Measurements from ENCODE around the gene VWA5A. TPM values are rescaled to one million over a fixed set of nuclear protein-coding genes. Genes with fewer than 3 reads are reported as not detected.

Gene VWA5A
- total and polyA plus RNA-seq, 2 donors (not counting 1 experiment from before 2014, with no cell fraction given): 11.9 to 22.3 TPM

DNA sequence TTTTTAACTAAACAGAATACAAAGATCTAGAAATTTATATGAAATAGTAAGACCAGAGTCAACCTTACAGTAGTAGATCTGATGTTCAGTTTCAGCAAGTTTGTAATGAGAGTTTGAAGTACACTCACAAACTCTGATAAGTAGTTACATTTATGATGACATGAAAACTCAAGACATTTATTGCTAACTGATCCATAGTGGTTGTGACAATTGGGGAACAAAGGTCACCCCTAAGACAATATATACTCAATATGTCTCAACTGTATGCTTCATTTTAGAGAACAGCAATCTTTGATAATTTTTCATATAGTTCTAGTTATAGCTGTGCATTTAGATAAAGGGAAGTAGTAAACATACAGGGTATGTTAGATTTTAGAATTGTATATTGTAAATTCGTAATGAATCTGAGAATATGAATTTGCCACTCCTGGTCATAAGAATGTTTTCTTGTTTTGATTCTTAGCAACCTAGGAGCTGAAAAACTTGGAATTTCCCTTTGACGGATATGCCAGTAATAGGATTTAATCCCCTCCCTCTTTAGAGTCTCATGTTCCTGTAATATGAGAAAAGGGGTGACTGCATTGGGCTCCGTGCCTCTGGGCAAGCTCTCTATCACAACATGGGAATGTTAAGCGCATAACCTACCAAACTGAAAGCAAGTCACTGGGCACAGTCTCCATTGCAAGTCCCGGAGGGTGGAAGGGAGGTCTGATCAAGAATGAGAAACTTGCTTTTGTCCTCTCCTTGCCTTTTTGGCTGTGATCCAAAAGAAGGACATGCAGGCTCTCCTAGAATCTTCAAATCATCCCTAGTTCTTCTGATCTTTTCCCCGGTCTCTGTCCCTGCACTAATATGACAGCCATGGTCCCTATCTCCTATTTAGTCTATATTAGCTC is 79.3 kb downstream of the VWA5A start:
- Histone ChIP-seq H3K9me3 (ENCODE audit: control insufficient read depth, insufficient read depth, low read depth, low read length) (no peaks in the 10 kb centered on the region), H3K9ac (ENCODE audit: insufficient read depth, low read length) (no peak overlapping the region), H3K27me3 (ENCODE audit: control insufficient read depth, insufficient read depth, low read length) (peaks cover 4% of the 10 kb centered on the region), H2AFZ (ENCODE audit: low read length) (peak overlapping the region; percentile 13), H3K36me3 (ENCODE audit: control insufficient read depth, insufficient read depth, low read length) (no peaks in the 10 kb centered on the region), H3K4me2 (ENCODE audit: extremely low read depth, insufficient read depth, low read length) (no peak overlapping the region), H3K79me2 (ENCODE audit: control insufficient read depth, insufficient read depth, low read length) (no peaks in the 10 kb centered on the region), H4K20me1 (ENCODE audit: control insufficient read depth, extremely low read depth, insufficient read depth, low read length) (no peaks in the 10 kb centered on the region), H3K27ac (ENCODE audit: insufficient read depth, low read length) (no peak overlapping the region), H3K4me1 (ENCODE audit: control insufficient read depth, extremely low read depth, insufficient read depth, low read length) (no peaks in the 10 kb centered on the region), H3K4me3 (replicated peaks in 1 of 4; ENCODE audit: control extremely low read depth in 1 of 4, insufficient read depth in 1 of 4, low read depth in 3 of 4, low read length in 4 of 4) (no peak overlapping the region)
- peak in 1 of 2 donors; percentile 61 for DNase-seq (ENCODE audit: low read depth in 2 of 2)
- no peak for TF ChIP-seq CTCF (conservative IDR thresholded peaks at IDR 0.05 in 1 of 2, IDR thresholded peaks at IDR 0.05 in 1 of 2; ENCODE audit: low read depth in 1 of 2, low read length in 2 of 2)
- no peak for TF ChIP-seq EZH2 (IDR thresholded peaks at IDR 0.05; ENCODE audit: low read length, missing control alignments)

GRCh38 chr11:124195189-124195734 is 80.0 kb downstream of the VWA5A start:
- Histone ChIP-seq H3K79me2 (ENCODE audit: control insufficient read depth, insufficient read depth, low read length) (no peaks in the 10 kb centered on the region), H3K9me3 (ENCODE audit: control insufficient read depth, insufficient read depth, low read depth, low read length) (no peaks in the 10 kb centered on the region), H3K4me3 (replicated peaks in 1 of 4; ENCODE audit: control extremely low read depth in 1 of 4, insufficient read depth in 1 of 4, low read depth in 3 of 4, low read length in 4 of 4) (no peak overlapping the region), H3K27ac (ENCODE audit: insufficient read depth, low read length) (no peak overlapping the region), H3K27me3 (ENCODE audit: control insufficient read depth, insufficient read depth, low read length) (peaks cover 2% of the 10 kb centered on the region), H3K4me1 (ENCODE audit: control insufficient read depth, extremely low read depth, insufficient read depth, low read length) (no peaks in the 10 kb centered on the region), H3K9ac (ENCODE audit: insufficient read depth, low read length) (no peak overlapping the region), H3K4me2 (ENCODE audit: extremely low read depth, insufficient read depth, low read length) (no peak overlapping the region), H2AFZ (ENCODE audit: low read length) (peak overlapping the region; percentile 13), H4K20me1 (ENCODE audit: control insufficient read depth, extremely low read depth, insufficient read depth, low read length) (no peaks in the 10 kb centered on the region), H3K36me3 (ENCODE audit: control insufficient read depth, insufficient read depth, low read length) (no peaks in the 10 kb centered on the region)
- peak; percentile 28 to 80 for DNase-seq (ENCODE audit: low read depth in 2 of 2)
- TF ChIP-seq EZH2 (IDR thresholded peaks at IDR 0.05; ENCODE audit: low read length, missing control alignments) (no peak), CTCF (conservative IDR thresholded peaks at IDR 0.05 in 1 of 2, IDR thresholded peaks at IDR 0.05 in 1 of 2; ENCODE audit: low read depth in 1 of 2, low read length in 2 of 2) (peak; percentile 70 to 86)

Other genes starting within 250 kb of the VWA5A start
- gene TMEM225, start 229.8 kb upstream of the VWA5A start, total RNA-seq: not detected in 2 replicates
- not detected in 2 replicates for gene TMEM225, start 229.8 kb upstream of the VWA5A start, polyA plus RNA-seq
- not detected in 2 replicates for gene OR8D4, start 213.3 kb upstream of the VWA5A start, total RNA-seq
- gene OR8D4, start 213.3 kb upstream of the VWA5A start, polyA plus RNA-seq: not detected in 2 replicates
- not detected in 2 replicates for gene OR4D5, start 175.8 kb upstream of the VWA5A start, total RNA-seq
- gene OR4D5, start 175.8 kb upstream of the VWA5A start, polyA plus RNA-seq: not detected in 2 replicates
- gene OR6T1, start 171.6 kb upstream of the VWA5A start, total RNA-seq: not detected in 2 replicates
- not detected in 2 replicates for gene OR6T1, start 171.6 kb upstream of the VWA5A start, polyA plus RNA-seq
- gene OR10S1, start 137.7 kb upstream of the VWA5A start, total RNA-seq: not detected in 2 replicates
- not detected in 2 replicates for gene OR10S1, start 137.7 kb upstream of the VWA5A start, polyA plus RNA-seq
- not detected in 2 replicates for gene OR10G6, start 120.3 kb upstream of the VWA5A start, total RNA-seq
- gene OR10G6, start 120.3 kb upstream of the VWA5A start, polyA plus RNA-seq: not detected in 2 replicates
- gene OR10G4, start 102.5 kb upstream of the VWA5A start, total RNA-seq: not detected in 2 replicates
- not detected in 2 replicates for gene OR10G4, start 102.5 kb upstream of the VWA5A start, polyA plus RNA-seq
- not detected in 2 replicates for gene OR10G9, start 92.4 kb upstream of the VWA5A start, total RNA-seq
- not detected in 2 replicates for gene OR10G9, start 92.4 kb upstream of the VWA5A start, polyA plus RNA-seq
- gene OR10G8, start 88.7 kb upstream of the VWA5A start, total RNA-seq: not detected in 2 replicates
- not detected in 2 replicates for gene OR10G8, start 88.7 kb upstream of the VWA5A start, polyA plus RNA-seq
- gene OR10G7, start 74.1 kb upstream of the VWA5A start, total RNA-seq: not detected in 2 replicates
- gene OR10G7, start 74.1 kb upstream of the VWA5A start, polyA plus RNA-seq: not detected in 2 replicates
- gene OR10D3, start 67.9 kb downstream of the VWA5A start, total RNA-seq: not detected in 2 replicates
- gene OR10D3, start 67.9 kb downstream of the VWA5A start, polyA plus RNA-seq: not detected in 2 replicates
- not detected in 2 replicates for gene OR8G1, start 125.6 kb downstream of the VWA5A start, total RNA-seq
- not detected in 2 replicates for gene OR8G1, start 125.6 kb downstream of the VWA5A start, polyA plus RNA-seq
- gene OR8G5, start 140.9 kb downstream of the VWA5A start, total RNA-seq: not detected in 2 replicates
- gene OR8G5, start 140.9 kb downstream of the VWA5A start, polyA plus RNA-seq: not detected in 2 replicates
- not detected in 2 replicates for gene OR8D1, start 198.5 kb downstream of the VWA5A start, total RNA-seq
- gene OR8D1, start 198.5 kb downstream of the VWA5A start, polyA plus RNA-seq: not detected in 2 replicates
- not detected in 2 replicates for gene OR8D2, start 204.7 kb downstream of the VWA5A start, total RNA-seq
- not detected in 2 replicates for gene OR8D2, start 204.7 kb downstream of the VWA5A start, polyA plus RNA-seq

Measured in fibroblast of lung (primary cell).